Measurements from ENCODE around the gene FLNB. TPM values are rescaled to one million over a fixed set of nuclear protein-coding genes. Genes with fewer than 3 reads are reported as not detected.

FLNB gene
- total RNA-seq, 1 donor from 2014 or later: 32.0 TPM

- Histone ChIP-seq H3K4me1 (no peaks in the 10 kb centered on the region), H3K36me3 (no peaks in the 10 kb centered on the region), H3F3A (ENCODE audit: low read depth) (no peaks in the 10 kb centered on the region), H3K79me2 (ENCODE audit: low read depth) (no peaks in the 10 kb centered on the region), H3K9me3 (ENCODE audit: low read depth) (no peaks in the 10 kb centered on the region), H3K4me3 (no peak overlapping the region), H3K27ac (no peak overlapping the region), H2AFZ (replicated peaks) (no peak overlapping the region), H3K4me2 (no peak overlapping the region), H3K27me3 (no peaks in the 10 kb centered on the region), H4K20me1 (ENCODE audit: low read depth) (no peaks in the 10 kb centered on the region), H3K9ac (no peak overlapping the region)
- no peaks in the 10 kb centered on the region for H3K36me3 Mint-ChIP-seq
- H3K4me3 Mint-ChIP-seq: no peak overlapping the region
- peaks cover 2% of the 10 kb centered on the region for H3K9me3 Mint-ChIP-seq
- no peak overlapping the region for H3K27ac Mint-ChIP-seq
- TF ChIP-seq CTCF (IDR thresholded peaks at IDR 0.05): no peak
- no peak for TF ChIP-seq EZH2phosphoT487 (IDR thresholded peaks at IDR 0.05)
- TF ChIP-seq EZH2 (IDR thresholded peaks at IDR 0.05): no peak
- DNase-seq (ENCODE audit: low spot score): no peak
- peaks cover 2% of the 10 kb centered on the region for H3K27me3 Mint-ChIP-seq (ENCODE audit: insufficient read depth, low read depth)
- no peaks in the 10 kb centered on the region for H3K4me1 Mint-ChIP-seq
Measured at GRCh38 chr3:58205981-58206380, 197.8 kb downstream of the FLNB start.

GRCh38 chr3:58206406-58207011, 198.3 kb downstream of the FLNB start:
- no peak overlapping the region for H3K4me3 Mint-ChIP-seq
- H3K4me1 ChIP-seq: no peaks in the 10 kb centered on the region
- no peak for TF ChIP-seq CTCF (IDR thresholded peaks at IDR 0.05)
- TF ChIP-seq EZH2phosphoT487 (IDR thresholded peaks at IDR 0.05): no peak
- TF ChIP-seq EZH2 (IDR thresholded peaks at IDR 0.05): no peak
- H3K27me3 ChIP-seq: no peaks in the 10 kb centered on the region
- H3K36me3 ChIP-seq: no peaks in the 10 kb centered on the region
- no peak overlapping the region for H3K27ac ChIP-seq
- H3K9me3 ChIP-seq (ENCODE audit: low read depth): no peaks in the 10 kb centered on the region
- H3K27me3 Mint-ChIP-seq (ENCODE audit: insufficient read depth, low read depth): peaks cover 2% of the 10 kb centered on the region
- DNase-seq (ENCODE audit: low spot score): no peak
- H3K36me3 Mint-ChIP-seq: no peaks in the 10 kb centered on the region
- H3K9ac ChIP-seq: no peak overlapping the region
- H3K27ac Mint-ChIP-seq: no peak overlapping the region
- H3F3A ChIP-seq (ENCODE audit: low read depth): no peaks in the 10 kb centered on the region
- H3K9me3 Mint-ChIP-seq: peaks cover under 1% of the 10 kb centered on the region
- no peaks in the 10 kb centered on the region for H3K79me2 ChIP-seq (ENCODE audit: low read depth)
- no peak overlapping the region for H3K4me2 ChIP-seq
- H2AFZ ChIP-seq (replicated peaks): no peak overlapping the region
- no peaks in the 10 kb centered on the region for H4K20me1 ChIP-seq (ENCODE audit: low read depth)
- H3K4me3 ChIP-seq: no peak overlapping the region
- no peaks in the 10 kb centered on the region for H3K4me1 Mint-ChIP-seq

GRCh38 chr3:58207954-58208353, 199.7 kb downstream of the FLNB start:
- Histone ChIP-seq H3K79me2 (ENCODE audit: low read depth) (no peaks in the 10 kb centered on the region), H3K27me3 (no peaks in the 10 kb centered on the region), H3K27ac (no peak overlapping the region), H3F3A (ENCODE audit: low read depth) (no peaks in the 10 kb centered on the region), H3K4me2 (no peak overlapping the region), H2AFZ (replicated peaks) (no peak overlapping the region), H3K9ac (no peak overlapping the region), H3K4me3 (no peak overlapping the region), H3K36me3 (no peaks in the 10 kb centered on the region), H4K20me1 (ENCODE audit: low read depth) (no peaks in the 10 kb centered on the region), H3K9me3 (ENCODE audit: low read depth) (no peaks in the 10 kb centered on the region), H3K4me1 (no peaks in the 10 kb centered on the region)
- H3K9me3 Mint-ChIP-seq: no peaks in the 10 kb centered on the region
- no peak overlapping the region for H3K27ac Mint-ChIP-seq
- H3K4me3 Mint-ChIP-seq: no peak overlapping the region
- no peaks in the 10 kb centered on the region for H3K36me3 Mint-ChIP-seq
- peaks cover 1% of the 10 kb centered on the region for H3K27me3 Mint-ChIP-seq (ENCODE audit: insufficient read depth, low read depth)
- no peak for DNase-seq (ENCODE audit: low spot score)
- H3K4me1 Mint-ChIP-seq: no peaks in the 10 kb centered on the region
- TF ChIP-seq EZH2phosphoT487 (IDR thresholded peaks at IDR 0.05): no peak
- TF ChIP-seq CTCF (IDR thresholded peaks at IDR 0.05): no peak
- no peak for TF ChIP-seq EZH2 (IDR thresholded peaks at IDR 0.05)
